A549 (cell line): ENCODE data around the gene GNA15. TPM values are rescaled to one million over a fixed set of nuclear protein-coding genes. Genes with fewer than 3 reads are reported as not detected.
A peak's percentile ranks its signal among the peaks of the same experiment; 100 is the strongest.

Experiments
- ATAC-seq, 2 experiments: fragments of 200-7000 bp in 1 of 2; fragments of >200 bp in 1 of 2; cut with Nextera tagmentation in 1 of 2; cut with Tn5 transposase in 1 of 2; 3 replicates each; pipeline versions ENCODE4 v1.8.0 to v1.9.1; 2018 to 2020; ENCODE audit warnings: mild to moderate bottlenecking in 1 of 2, moderate library complexity in 1 of 2
- CTCF ChIA-PET: fragments of 300-600 bp; sonication (Branson Sonifier 250); formaldehyde crosslinking; extraction: SDS; loops from one replicate; lab custom pipeline; 2021; ENCODE audit warnings: antibody characterized with exemption, inconsistent platforms; lab: Yijun Ruan, JAX
- POLR2A ChIA-PET: fragments of 350-600 bp; formaldehyde crosslinking; extraction: SDS; loops from one replicate; lab custom pipeline; 2021; ENCODE audit warnings: antibody characterized with exemption, inconsistent platforms; lab: Yijun Ruan, JAX
- DNase-seq, 2 experiments: peaks; one replicate each; pipeline versions ENCODE4 v3.0.0 to v3.0.0-alpha.2; 2011 to 2016; ENCODE audit warnings: low read depth in 1 of 2, low spot score in 1 of 2
- FAIRE-seq: peaks from 2 replicates; lab custom pipeline; 2011; peaks lifted over from hg19 to GRCh38; lab: Jason Lieb, UNC
- H3K27ac ChIP-seq, 2 experiments: fragments of >200 bp; sonication (Bioruptor Twin); formaldehyde crosslinking; 3 replicates each; pipeline ENCODE4 v1.5.1; 2016 to 2017
- H3K4me1 ChIP-seq: fragments of >200 bp; sonication (Bioruptor Twin); formaldehyde crosslinking; 3 replicates; pipeline ENCODE4 v1.6.1; 2016
- H3K4me2 ChIP-seq: fragments of >200 bp; sonication (Bioruptor Twin); formaldehyde crosslinking; 3 replicates; pipeline ENCODE4 v1.6.1; 2016
- H3K4me3 ChIP-seq: fragments of >200 bp; sonication (Bioruptor Twin); formaldehyde crosslinking; 3 replicates; pipeline ENCODE4 v1.5.1; 2016
- H3K9me3 ChIP-seq: fragments of >200 bp; sonication (Bioruptor Twin); formaldehyde crosslinking; 3 replicates; pipeline ENCODE4 v1.6.1; 2016
- BCL3 ChIP-seq: fragments of >200 bp; sonication (Bioruptor Twin); formaldehyde crosslinking; IDR thresholded peaks from 3 replicates; pipeline ENCODE4 v1.6.1; 2016
- BHLHE40 ChIP-seq: IDR thresholded peaks from 2 replicates; pipeline ENCODE4 v1.6.1; 2012; ENCODE audit warnings: low read depth, low read length, inconsistent platforms
- CBX2 ChIP-seq: fragments of 200-600 bp; sonication (generic); IDR thresholded peaks from 2 replicates; pipeline ENCODE4 v1.6.1; 2016; ENCODE audit warnings: low read depth, mild to moderate bottlenecking, borderline replicate concordance
- CEBPB ChIP-seq, 2 experiments: fragments of >200 bp in 1 of 2; sonication (Bioruptor Twin) in 1 of 2; formaldehyde crosslinking in 1 of 2; IDR thresholded peaks; 2 replicates each; pipeline ENCODE4 v1.6.1; 2012 to 2016
- FOSL2 ChIP-seq, 2 experiments: fragments of 450-650 bp in 1 of 2; fragments of >200 bp in 1 of 2; sonication (Bioruptor Twin) in 1 of 2; formaldehyde crosslinking; IDR thresholded peaks; 2 replicates each; pipeline versions ENCODE4 v1.5.0 to v1.6.1; 2016 to 2020; ENCODE audit warnings: mild to moderate bottlenecking in 1 of 2, moderate library complexity in 1 of 2
- MAFK ChIP-seq: fragments of 450-650 bp; IDR thresholded peaks from 2 replicates; pipeline ENCODE4 v1.6.1; 2014; ENCODE audit not compliant: partially characterized antibody
- NFE2L2 ChIP-seq: fragments of 150-350 bp; conservative IDR thresholded peaks from 2 replicates; pipeline ENCODE4 v1.6.1; 2014; ENCODE audit warnings: low read length
- RAD21 ChIP-seq, 2 experiments: fragments of >200 bp in 1 of 2; sonication (Bioruptor Twin) in 1 of 2; formaldehyde crosslinking in 1 of 2; IDR thresholded peaks in 1 of 2; conservative IDR thresholded peaks in 1 of 2; 2 replicates in 1 of 2; 3 replicates in 1 of 2; pipeline ENCODE4 v1.6.1; 2012 to 2018; ENCODE audit warnings: inconsistent platforms in 1 of 2
- RCOR1 ChIP-seq: fragments of 150-350 bp; IDR thresholded peaks from 2 replicates; pipeline ENCODE4 v1.6.1; 2014; ENCODE audit warnings: antibody characterized with exemption, low read length, low read depth
- SMC3 ChIP-seq: fragments of >200 bp; sonication (Bioruptor Twin); formaldehyde crosslinking; IDR thresholded peaks from 3 replicates; pipeline ENCODE4 v1.6.1; 2018; ENCODE audit warnings: inconsistent platforms
- TP53 ChIP-seq: fragments of 250-450 bp; sonication (Bioruptor Pico); IDR thresholded peaks from 2 replicates; pipeline ENCODE4 v1.5.0; 2021; ENCODE audit warnings: mild to moderate bottlenecking, moderate library complexity
- USF2 ChIP-seq: fragments of 450-650 bp; IDR thresholded peaks from 2 replicates; pipeline ENCODE4 v1.6.1; 2014; ENCODE audit warnings: antibody characterized with exemption
- WGBS: methylation state at CpG from one replicate; pipeline ENCODE4 v1.1.6; 2017; ENCODE audit errors: missing lambda C conversion rate; 5-methylcytosine and 5-hydroxymethylcytosine counted together
- polyA plus RNA-seq, 4 experiments: library from polyadenylated mRNA; depleted of rRNA in 3 of 4; stranded (reverse); fragments of >200 nt; fragmentation: RNase III in 1 of 4; extraction: RNeasy Plus Mini Kit Qiagen cat#74134 plus additional on column Dnase treatment in 1 of 4; gene quantifications; 2 replicates in 3 of 4; 3 replicates in 1 of 4; pipeline ENCODE4 v1.2.3, GENCODE V29; 2011 to 2017
- TF ChIP-seq, protein P1 (sequence below): IDR thresholded peaks from 2 replicates; pipeline ENCODE4 v1.6.1; 2012; ENCODE audit warnings: low read depth, borderline replicate concordance
- TF ChIP-seq, protein P2 (sequence below): fragments of >200 bp; sonication (Bioruptor Twin); formaldehyde crosslinking; IDR thresholded peaks from 3 replicates; pipeline ENCODE4 v1.5.1; 2016

Gene GNA15
- polyA plus RNA-seq, 2 of the 4 experiments (the other 2 are of a cell fraction): 0.06 TPM; not detected in 1

DNA sequence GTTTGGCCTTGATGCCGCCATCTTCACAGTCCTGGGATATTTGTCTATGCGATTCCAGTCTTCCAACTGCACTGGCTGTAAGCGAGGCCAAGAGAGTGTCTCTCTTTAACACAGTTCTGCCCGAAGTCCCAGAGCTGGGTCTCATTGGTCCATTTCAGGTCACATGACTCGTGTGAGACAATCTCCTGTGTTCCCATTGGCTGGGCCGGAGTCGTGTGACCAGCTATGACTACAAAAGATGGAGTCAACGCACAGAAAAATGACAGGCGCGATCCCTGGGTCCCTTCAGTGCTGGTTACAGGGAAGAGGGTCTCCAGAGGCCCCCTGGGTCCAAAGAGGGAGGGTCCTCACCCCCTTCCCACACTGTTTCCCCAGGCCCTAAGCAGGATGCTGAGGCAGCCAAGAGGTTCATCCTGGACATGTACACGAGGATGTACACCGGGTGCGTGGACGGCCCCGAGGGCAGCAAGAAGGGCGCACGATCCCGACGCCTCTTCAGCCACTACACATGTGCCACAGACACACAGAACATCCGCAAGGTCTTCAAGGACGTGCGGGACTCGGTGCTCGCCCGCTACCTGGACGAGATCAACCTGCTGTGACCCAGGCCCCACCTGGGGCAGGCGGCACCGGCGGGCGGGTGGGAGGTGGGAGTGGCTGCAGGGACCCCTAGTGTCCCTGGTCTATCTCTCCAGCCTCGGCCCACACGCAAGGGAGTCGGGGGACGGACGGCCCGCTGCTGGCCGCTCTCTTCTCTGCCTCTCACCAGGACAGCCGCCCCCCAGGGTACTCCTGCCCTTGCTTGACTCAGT is 26.8 kb downstream of the GNA15 start:
- ATAC-seq: peak in 1 of 2 experiments; percentile 67; a peak in 3 of 6 replicates
- H3K4me2 ChIP-seq: peak overlapping the region; percentile 69
- CTCF ChIA-PET: interaction anchor here (0.6 to 11.0 kb wide), 16 partner anchors 9 to 514 kb away, joined by 3 to 164 read pairs (median 4); no protein-coding TSS in a partner anchor
- H3K9me3 ChIP-seq: no peaks in the 10 kb centered on the region
- TF ChIP-seq USF2: peak; percentile 73
- TF ChIP-seq, protein P1, sequence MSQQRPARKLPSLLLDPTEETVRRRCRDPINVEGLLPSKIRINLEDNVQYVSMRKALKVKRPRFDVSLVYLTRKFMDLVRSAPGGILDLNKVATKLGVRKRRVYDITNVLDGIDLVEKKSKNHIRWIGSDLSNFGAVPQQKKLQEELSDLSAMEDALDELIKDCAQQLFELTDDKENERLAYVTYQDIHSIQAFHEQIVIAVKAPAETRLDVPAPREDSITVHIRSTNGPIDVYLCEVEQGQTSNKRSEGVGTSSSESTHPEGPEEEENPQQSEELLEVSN: no peak
- TF ChIP-seq, all 56 proteins: peak for 1
- Histone ChIP-seq H3K27ac (peak overlapping the region in 1 of 2 experiments; percentile 64; a peak in 1 of 6 replicates), H3K4me1 (peaks cover 9% of the 10 kb centered on the region; the same call in 1 of the 3 replicates), H3K4me3 (no peak overlapping the region)
- no peak for FAIRE-seq
- WGBS: 57% methylated on average over 27 of the region's 38 CpGs
- POLR2A ChIA-PET: no interaction called here
- peak; percentile 50 to 53 for DNase-seq

GRCh38 chr19:3163230-3163886 is 27.5 kb downstream of the GNA15 start:
- TF ChIP-seq SMC3 (peak; percentile 72), RAD21 (conservative IDR thresholded peaks at IDR 0.05 in 1 of 2, IDR thresholded peaks at IDR 0.05 in 1 of 2) (peak; percentile 88 to 93), CBX2 (no peak), NFE2L2 (no peak), RCOR1 (no peak), BHLHE40 (no peak), FOSL2 (IDR thresholded peaks at IDR 0.05) (no peak), FOSL2 (CRISPR knock-in tag; IDR thresholded peaks at IDR 0.05) (0 out of 2 replicates have a peak, but pooled peaks have one; percentile 2), CEBPB (IDR thresholded peaks at IDR 0.05) (no peak), TP53 (CRISPR knock-in tag) (no peak), BCL3 (no peak), MAFK (no peak)
- TF ChIP-seq, protein P2, sequence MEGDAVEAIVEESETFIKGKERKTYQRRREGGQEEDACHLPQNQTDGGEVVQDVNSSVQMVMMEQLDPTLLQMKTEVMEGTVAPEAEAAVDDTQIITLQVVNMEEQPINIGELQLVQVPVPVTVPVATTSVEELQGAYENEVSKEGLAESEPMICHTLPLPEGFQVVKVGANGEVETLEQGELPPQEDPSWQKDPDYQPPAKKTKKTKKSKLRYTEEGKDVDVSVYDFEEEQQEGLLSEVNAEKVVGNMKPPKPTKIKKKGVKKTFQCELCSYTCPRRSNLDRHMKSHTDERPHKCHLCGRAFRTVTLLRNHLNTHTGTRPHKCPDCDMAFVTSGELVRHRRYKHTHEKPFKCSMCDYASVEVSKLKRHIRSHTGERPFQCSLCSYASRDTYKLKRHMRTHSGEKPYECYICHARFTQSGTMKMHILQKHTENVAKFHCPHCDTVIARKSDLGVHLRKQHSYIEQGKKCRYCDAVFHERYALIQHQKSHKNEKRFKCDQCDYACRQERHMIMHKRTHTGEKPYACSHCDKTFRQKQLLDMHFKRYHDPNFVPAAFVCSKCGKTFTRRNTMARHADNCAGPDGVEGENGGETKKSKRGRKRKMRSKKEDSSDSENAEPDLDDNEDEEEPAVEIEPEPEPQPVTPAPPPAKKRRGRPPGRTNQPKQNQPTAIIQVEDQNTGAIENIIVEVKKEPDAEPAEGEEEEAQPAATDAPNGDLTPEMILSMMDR: peak; percentile 83
- DNase-seq (peak; percentile 60 to 84), FAIRE-seq (no peak), ATAC-seq (peak; percentile 95 to 97)
- ChIA-PET CTCF (interaction anchor here (0.5 to 11.0 kb wide), 19 partner anchors 8 to 212 kb away, joined by 3 to 164 read pairs (median 4); no protein-coding TSS in a partner anchor), POLR2A (no interaction called here)
- Histone ChIP-seq H3K4me3 (no peak overlapping the region), H3K4me2 (peak overlapping the region; percentile 69), H3K9me3 (no peaks in the 10 kb centered on the region), H3K4me1 (peaks cover 9% of the 10 kb centered on the region; the same call in 1 of the 3 replicates), H3K27ac (peak overlapping the region in 1 of 2 experiments; percentile 64; a peak in 2 of 6 replicates)
- 13% methylated on average over 17 of the region's 27 CpGs for WGBS
